ENCODE data around the gene GPR137B.

The GPR137B gene

GRCh38 chr1:236114076-236114747 is 28.1 kb upstream of the GPR137B start:
- DNase-seq, result no peak

GRCh38 chr1:236117710-236118109 is 24.6 kb upstream of the GPR137B start:
- DNase-seq, result no peak

GRCh38 chr1:236119943-236120484 is 22.3 kb upstream of the GPR137B start:
- no peak for DNase-seq

- DNase-seq, result peak; percentile 67
Observed at GRCh38 chr1:236120721-236121153, 21.6 kb upstream of the GPR137B start.

DNA sequence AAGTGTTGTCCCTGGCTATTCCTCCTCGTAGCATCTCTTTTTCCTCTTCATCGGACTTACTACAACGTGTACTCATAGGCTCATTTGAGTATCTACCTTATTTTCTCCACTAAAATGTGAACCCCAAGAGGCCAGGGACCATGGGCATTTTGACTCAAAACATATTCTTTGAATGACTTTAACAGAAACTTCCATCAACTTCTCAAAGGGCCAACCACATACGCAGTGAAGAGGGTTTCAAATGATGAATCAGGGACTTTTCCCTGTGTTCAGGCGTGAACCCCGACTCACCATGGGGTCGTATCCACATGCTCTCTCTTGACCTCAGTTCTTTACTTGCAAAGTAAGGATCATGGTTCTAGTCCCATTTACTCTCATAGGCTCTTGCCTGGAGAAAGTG is 20.2 kb upstream of the GPR137B start:
- DNase-seq, result peak; percentile 67

- DNase-seq, result no peak
Observed at GRCh38 chr1:236123563-236123962, 18.8 kb upstream of the GPR137B start.

DNA sequence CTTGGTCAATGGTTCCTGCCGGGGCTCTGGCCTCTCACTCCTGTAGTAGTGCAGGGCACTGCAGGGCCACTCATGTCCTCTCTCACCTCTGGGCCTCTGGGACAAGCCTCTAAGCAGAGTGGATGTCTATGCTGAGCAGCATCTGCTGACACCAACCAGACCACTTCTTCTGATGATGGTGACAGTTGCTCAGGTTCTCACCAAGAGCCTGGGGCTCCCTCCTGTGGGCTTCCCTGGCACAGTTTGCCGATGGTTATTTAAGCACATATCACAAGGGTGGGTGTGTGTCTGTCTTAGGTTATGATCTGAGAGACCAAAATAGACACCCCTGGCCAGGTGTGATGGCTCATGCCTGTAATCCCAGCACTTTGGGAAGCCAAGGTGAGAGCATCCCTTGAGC is 17.4 kb upstream of the GPR137B start:
- peak; percentile 26 for DNase-seq

- DNase-seq, result no peak
Observed at GRCh38 chr1:236127045-236127444, 15.3 kb upstream of the GPR137B start.

DNA sequence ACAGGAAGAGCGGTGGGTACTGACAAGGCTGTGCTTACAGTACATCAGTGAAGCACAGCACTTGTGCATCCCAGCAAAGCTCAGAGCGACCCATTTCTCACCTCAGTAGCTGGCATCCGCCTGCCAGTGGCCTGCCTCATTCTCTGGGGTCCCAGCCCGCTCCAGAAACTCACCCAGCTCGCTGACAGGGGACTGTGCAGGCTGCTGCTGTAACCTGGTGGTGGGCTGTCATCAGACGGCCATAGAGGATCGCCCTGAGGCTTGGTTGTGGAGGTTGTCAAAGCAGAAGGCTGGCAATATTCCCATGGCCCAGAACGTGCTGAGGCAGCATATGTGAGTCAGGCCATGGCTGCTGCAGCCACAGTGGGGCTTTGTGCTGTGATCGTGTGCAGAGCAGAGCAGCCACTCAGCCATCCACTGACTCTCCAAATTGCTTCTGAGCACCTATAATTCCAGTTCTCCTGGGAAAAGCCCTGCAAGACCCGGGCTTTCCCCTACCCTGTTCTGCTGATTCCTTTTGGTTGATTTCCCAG is 13.6 kb upstream of the GPR137B start:
- no peak for DNase-seq

- DNase-seq, result no peak
Observed at GRCh38 chr1:236129306-236129705, 13.0 kb upstream of the GPR137B start.

- no peak for DNase-seq
Observed at GRCh38 chr1:236130372-236130771, 12.0 kb upstream of the GPR137B start.

DNA sequence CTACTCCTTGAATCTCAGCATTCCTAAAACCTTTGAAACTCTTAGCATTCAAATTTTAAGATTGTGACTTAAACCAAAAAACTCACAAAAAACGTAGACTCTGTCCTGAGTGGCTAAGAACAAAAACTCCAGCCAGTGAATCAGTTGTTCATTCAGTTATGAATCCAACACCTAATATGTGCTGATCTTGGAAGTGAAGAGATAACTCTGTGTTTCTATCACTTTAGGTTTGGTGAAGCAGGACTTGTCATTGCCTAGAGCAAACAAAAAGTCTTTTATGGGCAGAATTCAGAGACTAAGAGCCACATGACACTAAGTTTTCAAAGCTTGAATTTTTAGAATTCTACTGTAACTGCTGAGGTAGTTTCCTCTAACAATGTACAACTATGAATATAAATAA is 10.4 kb upstream of the GPR137B start:
- DNase-seq, result no peak

DNA sequence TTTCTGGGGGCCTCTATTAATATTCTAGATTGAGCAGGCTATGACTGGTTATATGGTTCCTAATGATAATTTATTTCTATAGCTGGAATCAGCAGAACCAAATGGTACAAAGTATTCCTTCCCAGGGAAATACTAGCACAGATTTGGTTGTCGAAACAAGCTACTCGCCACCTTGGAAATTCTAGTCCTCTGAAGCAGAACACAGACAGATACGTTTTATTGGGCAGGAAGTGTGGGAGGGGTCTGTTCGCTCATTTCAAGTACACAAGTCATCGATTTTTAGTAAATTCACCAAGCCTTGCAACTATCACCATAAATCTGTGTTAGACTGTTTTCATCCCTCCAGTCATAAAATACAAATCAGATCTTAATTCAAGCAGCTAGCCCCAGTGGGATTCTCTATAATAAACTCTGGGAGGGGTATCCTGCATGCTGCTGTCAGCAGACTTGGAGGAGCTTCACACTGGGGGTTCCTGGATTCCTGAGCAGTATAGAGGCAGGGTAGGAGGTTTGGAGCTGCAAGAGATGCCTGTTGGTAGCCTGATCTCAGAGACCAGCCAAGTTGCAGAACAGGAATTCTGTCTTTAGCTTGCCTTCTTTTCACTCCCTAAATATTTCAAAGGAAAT is 9.8 kb upstream of the GPR137B start:
- DNase-seq, result no peak

DNA sequence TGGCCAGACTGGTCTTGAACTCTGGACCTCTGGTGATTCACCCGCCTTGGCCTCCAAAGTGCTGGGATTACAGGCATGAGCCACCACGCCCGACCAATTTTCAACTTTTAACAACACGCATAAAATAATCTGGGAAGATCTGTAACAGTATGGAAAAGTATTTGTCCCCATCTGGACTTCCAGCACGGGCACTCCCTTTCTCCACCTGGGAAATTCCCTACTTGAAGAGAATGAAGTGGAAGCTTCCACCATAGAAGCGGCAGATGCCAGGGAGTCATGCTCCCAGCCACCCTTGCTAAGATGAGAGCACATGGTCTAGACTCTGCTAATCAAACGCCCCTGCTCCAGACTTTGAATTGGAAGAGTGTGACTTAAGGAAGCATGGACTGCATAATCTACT is 9.0 kb upstream of the GPR137B start:
- DNase-seq, result no peak

DNA sequence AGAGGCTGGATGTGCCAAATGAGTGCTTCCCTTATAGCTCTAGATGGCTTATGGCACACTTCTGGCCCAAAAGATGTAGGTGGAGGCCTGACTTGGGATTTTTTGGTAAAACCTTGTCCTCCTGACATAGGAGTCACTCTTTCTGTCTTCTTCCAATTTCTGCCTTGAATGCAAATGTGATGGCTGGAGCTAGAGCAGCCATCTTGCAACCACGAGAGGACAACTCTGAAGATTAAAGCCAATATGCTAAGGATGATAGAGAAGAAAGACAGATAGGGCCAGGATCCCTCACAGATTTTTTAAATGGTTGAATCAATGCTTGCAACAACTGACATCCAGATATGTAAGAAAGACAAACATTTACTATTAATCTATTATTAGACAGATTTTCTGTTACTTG is 8.5 kb upstream of the GPR137B start:
- no peak for DNase-seq

GRCh38 chr1:236137285-236137852 is 5.0 kb upstream of the GPR137B start:
- no peak for DNase-seq

DNA sequence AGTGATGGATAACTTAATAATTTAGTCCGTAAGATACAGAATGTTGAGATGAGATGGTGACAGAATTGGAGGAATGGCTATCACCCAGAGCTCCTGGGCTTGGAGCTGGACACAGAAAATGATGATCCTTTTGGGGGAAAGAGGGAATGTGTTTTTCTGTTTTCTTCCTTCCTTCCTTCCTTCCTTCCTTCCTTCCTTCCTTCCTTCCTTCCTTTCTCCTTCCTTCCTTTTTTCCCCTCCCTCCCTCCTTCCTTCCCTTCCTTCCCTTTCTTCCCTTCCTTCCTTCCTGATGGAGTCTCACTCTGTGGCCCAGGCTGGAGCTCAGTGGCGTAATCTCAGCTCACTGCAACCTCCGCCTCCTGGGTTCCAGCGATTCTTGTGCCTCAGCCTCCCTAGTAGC is 2.8 kb upstream of the GPR137B start:
- DNase-seq, result no peak

DNA sequence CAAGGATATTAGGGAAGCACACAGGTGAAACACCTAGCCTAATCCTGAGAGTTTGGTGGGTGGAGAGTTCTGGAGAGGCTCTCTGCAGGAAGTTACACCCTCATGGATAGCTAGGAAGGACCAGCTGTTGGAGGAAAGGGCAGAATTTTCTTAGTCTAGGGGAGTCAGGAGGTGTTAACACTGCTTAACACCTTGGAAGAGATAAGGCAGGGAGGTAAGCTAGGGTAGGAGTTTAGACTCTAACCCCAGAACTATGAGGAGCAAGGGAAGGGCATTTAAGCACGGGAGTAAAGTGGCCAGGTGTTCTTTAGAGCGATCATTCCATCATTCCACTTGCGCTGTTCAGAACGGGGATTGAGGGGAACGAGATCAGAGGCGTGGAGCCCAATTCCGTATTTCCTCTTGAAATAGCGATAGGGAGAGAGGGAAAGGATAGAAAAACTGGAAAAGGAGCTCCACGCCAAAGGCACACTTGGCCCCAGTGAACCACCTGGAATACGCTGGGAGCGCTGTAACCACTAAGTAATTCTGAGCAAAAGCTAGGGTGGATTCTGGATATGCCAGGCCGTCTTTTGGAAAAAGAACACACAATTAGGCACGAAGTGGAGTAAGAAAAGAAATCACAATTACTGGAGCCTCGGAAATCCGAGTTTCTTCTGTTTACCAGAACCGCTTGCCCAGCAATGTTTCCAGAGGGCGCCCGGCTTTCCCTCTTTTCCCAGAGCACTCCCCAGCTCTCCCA is 1.5 kb upstream of the GPR137B start:
- DNase-seq, result no peak

GRCh38 chr1:236141447-236142252 is 689 bp upstream of the GPR137B start:
- DNase-seq, result no peak

DNA sequence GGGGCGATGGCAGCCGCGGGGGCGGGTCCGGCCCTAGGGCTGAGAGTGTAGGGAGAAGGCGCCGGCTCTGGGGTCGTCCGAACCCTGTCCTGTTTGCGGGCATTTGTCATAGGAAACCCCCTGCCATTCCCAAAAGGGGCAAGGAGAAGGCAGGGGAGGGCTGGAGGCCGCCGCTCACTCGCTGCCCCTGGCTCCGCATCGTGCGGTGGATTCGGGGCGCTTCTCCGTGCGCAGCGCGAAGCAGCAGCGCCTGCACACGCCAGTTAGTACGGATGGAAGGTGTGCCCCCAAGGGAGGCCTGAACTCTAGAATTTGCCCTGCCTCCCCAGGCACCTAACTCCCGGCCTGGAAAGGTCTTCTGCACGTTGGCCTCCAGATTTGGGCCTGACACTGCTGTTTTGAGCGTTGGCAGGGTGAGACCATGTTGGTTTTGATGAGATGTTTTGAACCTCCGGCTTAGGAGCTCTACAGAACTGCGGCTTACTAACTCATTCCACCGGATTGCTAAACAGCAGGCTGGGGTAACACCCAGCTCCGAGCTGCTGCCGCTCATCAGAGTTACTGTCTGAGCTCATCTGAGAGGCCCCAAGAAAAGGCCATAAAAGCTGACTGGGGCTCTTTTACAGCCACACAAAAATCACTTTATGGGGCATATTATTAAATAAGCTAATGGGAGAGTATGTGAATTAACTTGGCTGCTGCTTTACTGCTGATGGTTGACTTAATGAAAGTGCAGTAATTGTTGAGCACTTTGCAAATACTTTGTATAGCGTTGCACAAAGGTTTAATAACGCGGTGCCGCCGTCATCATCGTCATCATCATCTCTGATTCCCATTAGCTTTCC is 987 bp downstream of the GPR137B start:
- DNase-seq, result peak; percentile 69

- DNase-seq, result no peak
Observed at GRCh38 chr1:236144033-236144432, 1.7 kb downstream of the GPR137B start.
